SK-N-SH (cell line): Measurements from ENCODE around the gene C16orf78.

Experiments used
- CTCF ChIP-seq: fragments of 200-600 bp; sonication (generic); IDR thresholded peaks from 2 replicates; pipeline ENCODE4 v1.6.1; 2017; ENCODE audit warnings: antibody characterized with exemption, mild to moderate bottlenecking, moderate library complexity
- EZH2phosphoT487 ChIP-seq: fragments of 200-600 bp; sonication (generic); IDR thresholded peaks from 2 replicates; pipeline ENCODE4 v1.6.1; 2017; ENCODE audit warnings: low read depth, mixed run types, mild to moderate bottlenecking, antibody characterized with exemption, moderate library complexity, borderline replicate concordance
- NRF1 ChIP-seq: IDR thresholded peaks from 2 replicates; pipeline ENCODE4 v1.6.1; 2012; ENCODE audit warnings: low read depth, mild to moderate bottlenecking, low read length
- RAD21 ChIP-seq: IDR thresholded peaks from 2 replicates; pipeline ENCODE4 v1.6.1; 2012; ENCODE audit warnings: mild to moderate bottlenecking, low read length
- REST ChIP-seq: IDR thresholded peaks from 2 replicates; pipeline ENCODE4 v1.6.1; 2012; ENCODE audit warnings: mild to moderate bottlenecking, low read depth, low read length, moderate library complexity
- RFX5 ChIP-seq: IDR thresholded peaks from 2 replicates; pipeline ENCODE4 v1.6.1; 2012; ENCODE audit warnings: mild to moderate bottlenecking, improper control_type of control experiment, low read length
- SIN3A ChIP-seq: IDR thresholded peaks from 2 replicates; pipeline ENCODE4 v1.6.1; 2012; ENCODE audit warnings: low read depth, mild to moderate bottlenecking, low read length, moderate library complexity, borderline replicate concordance
- SMC3 ChIP-seq: IDR thresholded peaks from 2 replicates; pipeline ENCODE4 v1.6.1; 2012; ENCODE audit warnings: low read depth, low read length, improper control_type of control experiment
- TAF1 ChIP-seq: IDR thresholded peaks from 2 replicates; pipeline ENCODE4 v1.6.1; 2012; ENCODE audit warnings: low read depth, mild to moderate bottlenecking, low read length, moderate library complexity, borderline replicate concordance
- TCF12 ChIP-seq: IDR thresholded peaks from 2 replicates; pipeline ENCODE4 v1.4.0; 2012
- YY1 ChIP-seq: IDR thresholded peaks from 2 replicates; pipeline ENCODE4 v1.4.0; 2012; ENCODE audit warnings: low read depth, mild to moderate bottlenecking

GRCh38 chr16:49431591-49432290, 58.1 kb downstream of the C16orf78 start:
- TF ChIP-seq CTCF = no peak
- TF ChIP-seq EZH2phosphoT487 = no peak
- no peak for TF ChIP-seq RFX5
- TF ChIP-seq SMC3 = no peak
- no peak for TF ChIP-seq SIN3A
- no peak for TF ChIP-seq TCF12
- no peak for TF ChIP-seq REST
- no peak for TF ChIP-seq TAF1
- TF ChIP-seq RAD21 = no peak
- TF ChIP-seq NRF1 = no peak
- no peak for TF ChIP-seq YY1
